ENCODE data around the gene NFYB. TPM values are rescaled to one million over a fixed set of nuclear protein-coding genes. Genes with fewer than 3 reads are reported as not detected.

Gene NFYB
- total RNA-seq, 1 experiment from 2014 or later, result 22.4 TPM

DNA sequence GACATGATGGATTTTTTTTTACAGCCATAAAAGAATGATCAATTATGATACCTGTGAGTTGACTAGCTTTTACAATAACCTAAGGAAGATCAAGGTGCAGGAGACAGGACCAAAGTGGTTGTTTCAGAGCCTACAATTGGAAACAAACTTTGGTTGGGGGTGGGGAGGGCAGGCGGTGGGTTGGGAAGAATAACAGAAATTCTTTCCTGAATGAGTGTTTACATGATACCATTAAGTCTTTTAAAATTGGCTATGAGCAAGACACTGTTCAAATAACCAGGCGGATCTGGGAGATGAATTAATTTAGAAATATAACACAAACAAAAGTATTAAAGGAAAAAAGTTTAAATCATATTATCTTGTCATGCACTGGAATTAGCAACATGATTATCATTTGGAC, 7.2 kb downstream of the NFYB start:
- peaks cover 17 to 18% of the 10 kb centered on the region in 2 experiments; a peak in 3 of 4 replicates for H3K36me3 ChIP-seq (ENCODE audit: control insufficient read depth in 1 of 2, insufficient read depth in 2 of 2, low read length in 2 of 2)
- no peak overlapping the region for H3K9ac ChIP-seq (ENCODE audit: low read length)
- CTCF ChIA-PET, result no interaction called here
- no peak overlapping the region for H2AFZ ChIP-seq (ENCODE audit: low read depth, low read length, poor library complexity, severe bottlenecking)
- H3K9me3 ChIP-seq (ENCODE audit: control insufficient read depth in 1 of 2, insufficient read depth in 1 of 2, low read depth in 1 of 2, low read length in 2 of 2), result no peaks in the 10 kb centered on the region
- H3K4me1 ChIP-seq (ENCODE audit: control insufficient read depth in 1 of 2, insufficient read depth in 2 of 2, low read length in 2 of 2), result peaks cover 0 to 4% of the 10 kb centered on the region in 2 experiments; a peak in 1 of 4 replicates
- DNase-seq (ENCODE audit: low read depth, low spot score) (no peak), ATAC-seq (no peak)
- TF ChIP-seq POLR2AphosphoS5 (IDR thresholded peaks at IDR 0.05; ENCODE audit: low read depth, low read length), result no peak
- TF ChIP-seq SP1 (IDR thresholded peaks at IDR 0.05; ENCODE audit: low read depth), result no peak
- TF ChIP-seq, protein P1, sequence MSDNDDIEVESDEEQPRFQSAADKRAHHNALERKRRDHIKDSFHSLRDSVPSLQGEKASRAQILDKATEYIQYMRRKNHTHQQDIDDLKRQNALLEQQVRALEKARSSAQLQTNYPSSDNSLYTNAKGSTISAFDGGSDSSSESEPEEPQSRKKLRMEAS (IDR thresholded peaks at IDR 0.05), result no peak
- no peaks in the 10 kb centered on the region for H3K27me3 ChIP-seq (ENCODE audit: insufficient read depth, low read length)
- no TSS peak for BruUV-seq (replicated peaks)
- POLR2A ChIA-PET, result no interaction called here
- no peaks in the 10 kb centered on the region for H3K9me2 ChIP-seq (ENCODE audit: insufficient read depth)
- peaks cover 27% of the 10 kb centered on the region for H3K79me2 ChIP-seq (ENCODE audit: insufficient read depth, low read length)
- RAD21 ChIA-PET (ENCODE audit: low non-redundant PET in 1 of 2, low total read pairs in 2 of 2, uncharacterized antibody in 2 of 2, unreplicated experiment in 2 of 2), result no interaction called here
- no peaks in the 10 kb centered on the region for H4K20me1 ChIP-seq (ENCODE audit: insufficient read depth)
- intact Hi-C loops (cut with micrococcal nuclease), result no loop called here
- no peak overlapping the region for H3K4me2 ChIP-seq (ENCODE audit: low read length)
- H3K27ac ChIP-seq (ENCODE audit: low read depth, low read length), result no peak overlapping the region
- H3K4me3 ChIP-seq (replicated peaks in 1 of 2; ENCODE audit: low read depth in 1 of 2, low read length in 2 of 2), result no peak overlapping the region

DNA sequence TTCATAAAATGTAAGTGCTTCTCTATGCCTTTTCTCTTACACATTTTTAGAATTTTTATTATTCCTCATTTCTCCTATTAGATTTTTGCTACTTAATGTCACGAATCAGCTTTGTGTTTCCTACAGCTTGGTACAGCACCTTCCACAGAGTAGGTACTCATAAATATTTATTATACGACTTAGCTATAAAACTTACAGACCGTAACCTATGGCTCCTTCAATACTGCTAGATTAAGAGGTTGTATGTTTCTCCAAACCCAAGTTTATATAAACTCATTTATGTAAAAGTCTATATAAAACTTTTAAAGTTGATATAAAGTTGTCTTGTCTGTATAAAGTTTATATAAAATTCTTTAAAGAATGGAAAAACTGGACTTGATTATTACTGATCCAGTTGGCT, 11.5 kb downstream of the NFYB start:
- Histone ChIP-seq H3K9me2 (ENCODE audit: insufficient read depth) (no peaks in the 10 kb centered on the region), H3K79me2 (ENCODE audit: insufficient read depth, low read length) (peaks cover 13% of the 10 kb centered on the region; the same call in 1 of the 2 replicates), H3K9me3 (ENCODE audit: control insufficient read depth in 1 of 2, insufficient read depth in 1 of 2, low read depth in 1 of 2, low read length in 2 of 2) (no peaks in the 10 kb centered on the region), H3K4me2 (ENCODE audit: low read length) (no peak overlapping the region), H2AFZ (ENCODE audit: low read depth, low read length, poor library complexity, severe bottlenecking) (no peak overlapping the region), H3K27ac (ENCODE audit: low read depth, low read length) (no peak overlapping the region), H3K4me1 (ENCODE audit: control insufficient read depth in 1 of 2, insufficient read depth in 2 of 2, low read length in 2 of 2) (peaks cover 0 to 5% of the 10 kb centered on the region in 2 experiments; a peak in 3 of 4 replicates), H3K4me3 (replicated peaks in 1 of 2; ENCODE audit: low read depth in 1 of 2, low read length in 2 of 2) (no peak overlapping the region), H3K9ac (ENCODE audit: low read length) (no peak overlapping the region), H4K20me1 (ENCODE audit: insufficient read depth) (no peaks in the 10 kb centered on the region), H3K36me3 (ENCODE audit: control insufficient read depth in 1 of 2, insufficient read depth in 2 of 2, low read length in 2 of 2) (peaks cover 11 to 23% of the 10 kb centered on the region in 2 experiments), H3K27me3 (ENCODE audit: insufficient read depth, low read length) (no peaks in the 10 kb centered on the region)
- POLR2A ChIA-PET, result no interaction called here
- RAD21 ChIA-PET (ENCODE audit: low non-redundant PET in 1 of 2, low total read pairs in 2 of 2, uncharacterized antibody in 2 of 2, unreplicated experiment in 2 of 2), result no interaction called here
- DNase-seq (ENCODE audit: low read depth, low spot score) (no peak), ATAC-seq (no peak)
- intact Hi-C loops (cut with micrococcal nuclease), result no loop called here
- no TSS peak for BruUV-seq (replicated peaks)
- CTCF ChIA-PET, result no interaction called here
- no peak for TF ChIP-seq FOSL1 (IDR thresholded peaks at IDR 0.05; ENCODE audit: low read depth)
- TF ChIP-seq SIN3A (IDR thresholded peaks at IDR 0.05; ENCODE audit: low read depth), result no peak
- TF ChIP-seq ZFX (IDR thresholded peaks at IDR 0.05), result no peak
- TF ChIP-seq CBX3 (IDR thresholded peaks at IDR 0.05; ENCODE audit: low read depth), result no peak
- no peak for TF ChIP-seq CEBPB (IDR thresholded peaks at IDR 0.05; ENCODE audit: low read depth)
- TF ChIP-seq, protein P2, sequence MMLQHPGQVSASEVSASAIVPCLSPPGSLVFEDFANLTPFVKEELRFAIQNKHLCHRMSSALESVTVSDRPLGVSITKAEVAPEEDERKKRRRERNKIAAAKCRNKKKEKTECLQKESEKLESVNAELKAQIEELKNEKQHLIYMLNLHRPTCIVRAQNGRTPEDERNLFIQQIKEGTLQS (IDR thresholded peaks at IDR 0.05), result no peak
